ENCODE results near the gene MMP10. TPM values are rescaled to one million over a fixed set of nuclear protein-coding genes. Genes with fewer than 3 reads are reported as not detected.
"Not testable (repeated sequence)": the region's sequence is repeated elsewhere in the genome, so short reads cannot be mapped to it uniquely, and the experiment has no call there.

The MMP10 gene
- total RNA-seq, 4 donors from 2014 or later, result not detected

- DNase-seq (ENCODE audit: low spot score in 2 of 2), result no peak
- Histone ChIP-seq H3K4me1 (no peaks in the 10 kb centered on the region), H3K36me3 (no peaks in the 10 kb centered on the region), H3K9me3 (no peaks in the 10 kb centered on the region), H3K27ac (no peak overlapping the region), H3K4me3 (no peak overlapping the region), H3K27me3 (no peaks in the 10 kb centered on the region)
- no peak for TF ChIP-seq POLR2AphosphoS5 (IDR thresholded peaks at IDR 0.05)
- no peak for TF ChIP-seq EP300 (IDR thresholded peaks at IDR 0.05)
- no peak for TF ChIP-seq POLR2A (IDR thresholded peaks at IDR 0.05)
- no peak for TF ChIP-seq CTCF (IDR thresholded peaks at IDR 0.05)
These were observed 45.8 kb downstream of the MMP10 start for GRCh38 chr11:102734650-102735049.

GRCh38 chr11:102733232-102733875 is 47.1 kb downstream of the MMP10 start:
- Histone ChIP-seq H3K4me1 (no peaks in the 10 kb centered on the region), H3K9me3 (no peaks in the 10 kb centered on the region), H3K4me3 (no peak overlapping the region), H3K36me3 (no peaks in the 10 kb centered on the region), H3K27ac (no peak overlapping the region), H3K27me3 (no peaks in the 10 kb centered on the region)
- TF ChIP-seq POLR2A (IDR thresholded peaks at IDR 0.05) (no peak), CTCF (IDR thresholded peaks at IDR 0.05) (peak in 1 of 2 donors; percentile 26)
- no peak for DNase-seq (ENCODE audit: low spot score in 2 of 2)
- 65% methylated on average over 8 of the region's 8 CpGs for WGBS

GRCh38 chr11:102730944-102731343 is 49.5 kb downstream of the MMP10 start:
- H3K27ac ChIP-seq; H3K36me3 ChIP-seq; H3K4me1 ChIP-seq; H3K4me3 ChIP-seq; H3K9me3 ChIP-seq; DNase-seq (ENCODE audit: low spot score in 2 of 2); H3K27me3 ChIP-seq: not testable (repeated sequence)
- 57% methylated on average over 8 of the region's 8 CpGs for WGBS

- Histone ChIP-seq H3K9me3 (no peaks in the 10 kb centered on the region), H3K4me1 (no peaks in the 10 kb centered on the region), H3K27ac (no peak overlapping the region), H3K4me3 (no peak overlapping the region), H3K27me3 (no peaks in the 10 kb centered on the region), H3K36me3 (no peaks in the 10 kb centered on the region)
- no peak for DNase-seq (ENCODE audit: low spot score in 2 of 2)
- 44% methylated on average over 9 of the region's 9 CpGs for WGBS
- TF ChIP-seq EP300 (IDR thresholded peaks at IDR 0.05) (no peak), CTCF (IDR thresholded peaks at IDR 0.05) (no peak), POLR2A (IDR thresholded peaks at IDR 0.05) (no peak), POLR2AphosphoS5 (IDR thresholded peaks at IDR 0.05) (no peak)
These were observed 50.3 kb downstream of the MMP10 start for GRCh38 chr11:102729849-102730815.

GRCh38 chr11:102727890-102728289 is 52.5 kb downstream of the MMP10 start:
- H3K4me1 ChIP-seq, result no peaks in the 10 kb centered on the region
- no peak overlapping the region for H3K27ac ChIP-seq
- no peaks in the 10 kb centered on the region for H3K9me3 ChIP-seq
- H3K4me3 ChIP-seq, result no peak overlapping the region
- TF ChIP-seq CTCF (IDR thresholded peaks at IDR 0.05) (no peak), POLR2AphosphoS5 (IDR thresholded peaks at IDR 0.05) (no peak), EP300 (IDR thresholded peaks at IDR 0.05) (no peak), POLR2A (IDR thresholded peaks at IDR 0.05) (no peak)
- H3K27me3 ChIP-seq, result no peaks in the 10 kb centered on the region
- DNase-seq (ENCODE audit: low spot score in 2 of 2), result no peak
- WGBS, result 85% methylated on average over 2 of the region's 2 CpGs
- no peaks in the 10 kb centered on the region for H3K36me3 ChIP-seq
